ENCODE results near the gene PPARGC1A.

DNA sequence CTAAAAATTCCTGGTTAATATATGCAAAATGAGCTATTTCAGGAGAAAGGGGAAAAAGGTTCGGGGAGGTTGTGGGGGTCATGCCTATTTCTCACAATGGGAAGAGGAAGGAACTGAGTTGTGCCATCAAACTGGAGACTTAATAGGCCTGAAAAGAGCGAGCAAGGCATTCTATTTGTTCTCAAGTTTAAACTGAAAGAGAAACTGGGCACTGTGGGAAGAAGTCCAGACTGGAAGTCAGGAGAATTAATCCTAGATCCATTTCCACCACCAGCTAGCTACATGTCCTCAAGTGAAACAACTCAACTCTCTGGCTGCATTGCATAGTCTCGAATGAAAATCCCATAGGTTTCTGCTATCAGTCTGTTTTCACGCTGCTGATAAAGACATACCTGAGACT is 50.6 kb downstream of the PPARGC1A start:
- TF ChIP-seq, protein P1, sequence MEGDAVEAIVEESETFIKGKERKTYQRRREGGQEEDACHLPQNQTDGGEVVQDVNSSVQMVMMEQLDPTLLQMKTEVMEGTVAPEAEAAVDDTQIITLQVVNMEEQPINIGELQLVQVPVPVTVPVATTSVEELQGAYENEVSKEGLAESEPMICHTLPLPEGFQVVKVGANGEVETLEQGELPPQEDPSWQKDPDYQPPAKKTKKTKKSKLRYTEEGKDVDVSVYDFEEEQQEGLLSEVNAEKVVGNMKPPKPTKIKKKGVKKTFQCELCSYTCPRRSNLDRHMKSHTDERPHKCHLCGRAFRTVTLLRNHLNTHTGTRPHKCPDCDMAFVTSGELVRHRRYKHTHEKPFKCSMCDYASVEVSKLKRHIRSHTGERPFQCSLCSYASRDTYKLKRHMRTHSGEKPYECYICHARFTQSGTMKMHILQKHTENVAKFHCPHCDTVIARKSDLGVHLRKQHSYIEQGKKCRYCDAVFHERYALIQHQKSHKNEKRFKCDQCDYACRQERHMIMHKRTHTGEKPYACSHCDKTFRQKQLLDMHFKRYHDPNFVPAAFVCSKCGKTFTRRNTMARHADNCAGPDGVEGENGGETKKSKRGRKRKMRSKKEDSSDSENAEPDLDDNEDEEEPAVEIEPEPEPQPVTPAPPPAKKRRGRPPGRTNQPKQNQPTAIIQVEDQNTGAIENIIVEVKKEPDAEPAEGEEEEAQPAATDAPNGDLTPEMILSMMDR (conservative IDR thresholded peaks at IDR 0.05 in 1 of 2, IDR thresholded peaks at IDR 0.05 in 1 of 2; ENCODE audit: extremely low read depth in 1 of 2, insufficient read depth in 1 of 2, low read depth in 1 of 2, low read length in 2 of 2): no peak
- no peak for TF ChIP-seq EZH2 (IDR thresholded peaks at IDR 0.05; ENCODE audit: borderline replicate concordance, low read length)

Data from mammary epithelial cell (primary cell).